ENCODE data around the gene ZNF618. TPM values are rescaled to one million over a fixed set of nuclear protein-coding genes. Genes with fewer than 3 reads are reported as not detected.

The ZNF618 gene
- polyA plus RNA-seq, 1 donor (not counting 4 experiments of a cell fraction or from before 2014, with no cell fraction given): 2.5 TPM

DNA sequence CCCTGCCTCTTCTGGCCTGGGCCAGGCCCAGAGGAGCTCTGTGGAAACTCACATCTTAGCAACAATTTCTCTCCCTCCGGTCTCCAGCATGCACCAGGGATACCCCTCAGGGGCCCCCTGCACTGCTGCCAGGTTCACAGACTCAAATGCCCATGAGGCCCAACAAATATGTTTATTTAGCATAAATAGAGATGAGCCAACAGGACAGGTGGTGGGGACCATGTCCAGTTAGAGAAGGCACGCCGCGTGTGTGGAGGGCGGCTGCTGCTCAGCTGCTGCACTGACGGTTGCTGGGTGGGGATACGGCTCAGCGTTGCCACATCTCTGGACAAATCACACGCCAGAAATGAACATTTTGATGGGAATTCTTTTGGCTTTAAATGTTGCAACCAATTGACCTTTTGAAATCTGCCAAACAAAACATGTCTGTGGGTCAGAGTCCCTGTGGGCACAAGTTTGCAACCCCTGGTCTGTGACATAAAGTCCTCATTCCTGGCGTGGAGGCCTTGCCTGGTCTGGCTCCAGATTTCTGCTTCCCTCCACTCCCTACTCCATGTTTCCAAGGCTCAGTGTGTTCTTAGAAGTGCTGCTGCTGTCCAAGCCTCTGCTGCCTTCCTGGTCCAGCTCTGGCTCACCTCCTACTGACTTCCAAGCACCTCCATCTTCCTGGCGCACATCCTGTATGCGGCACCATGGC is 113.1 kb downstream of the ZNF618 start:
- H3K4me2 ChIP-seq (ENCODE audit: control insufficient read depth, extremely low read depth, insufficient read depth, low read depth, low read length): no peak overlapping the region
- H3K79me2 ChIP-seq (ENCODE audit: control insufficient read depth, insufficient read depth, low read length): no peaks in the 10 kb centered on the region
- no peaks in the 10 kb centered on the region for H4K20me1 ChIP-seq (ENCODE audit: control insufficient read depth, extremely low read depth, insufficient read depth, low read length)
- peaks cover 4% of the 10 kb centered on the region for H3K9me1 ChIP-seq (ENCODE audit: control insufficient read depth, extremely low read depth, insufficient read depth, low read length)
- DNase-seq (ENCODE audit: low read depth, low spot score) (no peak), FAIRE-seq (no peak)
- no peaks in the 10 kb centered on the region for H3K4me1 ChIP-seq (ENCODE audit: control insufficient read depth, extremely low read depth, insufficient read depth, low read length)
- H3K9me3 ChIP-seq (ENCODE audit: control insufficient read depth, low read depth, low read length): no peaks in the 10 kb centered on the region
- no peak overlapping the region for H3K9ac ChIP-seq (ENCODE audit: control insufficient read depth, extremely low read depth, insufficient read depth, low read length)
- TF ChIP-seq, protein P1, sequence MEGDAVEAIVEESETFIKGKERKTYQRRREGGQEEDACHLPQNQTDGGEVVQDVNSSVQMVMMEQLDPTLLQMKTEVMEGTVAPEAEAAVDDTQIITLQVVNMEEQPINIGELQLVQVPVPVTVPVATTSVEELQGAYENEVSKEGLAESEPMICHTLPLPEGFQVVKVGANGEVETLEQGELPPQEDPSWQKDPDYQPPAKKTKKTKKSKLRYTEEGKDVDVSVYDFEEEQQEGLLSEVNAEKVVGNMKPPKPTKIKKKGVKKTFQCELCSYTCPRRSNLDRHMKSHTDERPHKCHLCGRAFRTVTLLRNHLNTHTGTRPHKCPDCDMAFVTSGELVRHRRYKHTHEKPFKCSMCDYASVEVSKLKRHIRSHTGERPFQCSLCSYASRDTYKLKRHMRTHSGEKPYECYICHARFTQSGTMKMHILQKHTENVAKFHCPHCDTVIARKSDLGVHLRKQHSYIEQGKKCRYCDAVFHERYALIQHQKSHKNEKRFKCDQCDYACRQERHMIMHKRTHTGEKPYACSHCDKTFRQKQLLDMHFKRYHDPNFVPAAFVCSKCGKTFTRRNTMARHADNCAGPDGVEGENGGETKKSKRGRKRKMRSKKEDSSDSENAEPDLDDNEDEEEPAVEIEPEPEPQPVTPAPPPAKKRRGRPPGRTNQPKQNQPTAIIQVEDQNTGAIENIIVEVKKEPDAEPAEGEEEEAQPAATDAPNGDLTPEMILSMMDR (optimal IDR thresholded peaks at IDR 0.05 in 1 of 3, IDR thresholded peaks at IDR 0.05 in 1 of 3, conservative IDR thresholded peaks at IDR 0.05 in 1 of 3; ENCODE audit: extremely low read depth in 1 of 3, insufficient read depth in 2 of 3, low read length in 3 of 3): no peak
- TF ChIP-seq EZH2 (IDR thresholded peaks at IDR 0.05; ENCODE audit: low read length): no peak
- no peak overlapping the region for H2AFZ ChIP-seq (ENCODE audit: control insufficient read depth, low read length)
- H3K4me3 ChIP-seq (ENCODE audit: control insufficient read depth in 2 of 3, extremely low read depth in 1 of 3, insufficient read depth in 2 of 3, low read depth in 1 of 3, low read length in 3 of 3): no peak overlapping the region
- no peak overlapping the region for H3K27ac ChIP-seq (ENCODE audit: control insufficient read depth, insufficient read depth, low read length)
- peaks cover 0 to 9% of the 10 kb centered on the region in 2 experiments for H3K36me3 ChIP-seq (ENCODE audit: control insufficient read depth in 2 of 2, extremely low read depth in 1 of 2, insufficient read depth in 2 of 2, low read length in 2 of 2)
- no peaks in the 10 kb centered on the region for H3K27me3 ChIP-seq (ENCODE audit: control insufficient read depth, extremely low read depth, insufficient read depth, low read length)
- dilution Hi-C loops (cut with MboI; ENCODE audit: extremely low pct_ligation_motif_present, low sequenced_read_pairs): no loop called here

DNA sequence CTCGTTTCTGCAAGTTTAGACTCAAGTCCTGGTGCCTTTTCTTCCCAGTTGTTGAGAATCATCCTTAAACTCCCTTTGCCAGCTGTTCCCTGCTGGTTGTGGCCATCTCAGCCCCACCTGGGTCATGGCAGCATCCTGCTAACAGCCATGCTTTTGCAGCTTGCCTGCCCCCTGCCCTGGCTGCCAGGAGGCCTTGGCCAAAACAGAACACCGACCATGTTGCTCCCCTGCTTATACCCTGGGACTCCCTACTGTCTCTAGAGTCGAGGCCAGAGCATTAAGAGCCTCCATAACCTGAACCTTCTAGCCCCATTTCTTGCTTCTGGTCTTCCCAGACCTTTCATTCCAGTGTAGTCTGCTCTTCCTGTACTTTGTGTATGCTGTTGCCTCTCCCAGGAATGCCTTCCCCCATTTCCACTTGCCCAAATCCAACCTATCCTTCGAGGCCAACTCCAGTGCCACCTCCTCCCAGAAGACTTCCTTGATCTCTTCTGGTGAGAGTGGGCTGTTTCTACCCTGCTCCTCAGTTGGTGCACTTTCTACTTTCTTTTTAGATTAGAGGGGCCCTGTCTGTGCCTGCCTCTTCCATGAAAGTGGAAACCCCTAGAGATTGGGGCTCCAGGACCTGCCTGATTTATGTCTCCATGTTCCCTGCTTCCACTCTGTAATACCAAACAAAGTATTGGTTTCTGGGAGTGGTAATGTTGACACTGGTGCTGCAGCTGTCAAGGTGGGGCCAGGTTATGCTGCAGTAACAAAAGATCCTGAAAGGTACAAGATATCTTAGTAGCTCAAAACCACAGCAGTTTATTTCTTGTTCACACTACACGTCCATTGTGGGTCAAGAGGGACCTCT is 113.8 kb downstream of the ZNF618 start:
- no peak for DNase-seq (ENCODE audit: low read depth, low spot score)
- H2AFZ ChIP-seq (ENCODE audit: control insufficient read depth, low read length): no peak overlapping the region
- TF ChIP-seq, protein P1 (optimal IDR thresholded peaks at IDR 0.05 in 1 of 3, IDR thresholded peaks at IDR 0.05 in 1 of 3, conservative IDR thresholded peaks at IDR 0.05 in 1 of 3; ENCODE audit: extremely low read depth in 1 of 3, insufficient read depth in 2 of 3, low read length in 3 of 3): no peak
- TF ChIP-seq EZH2 (IDR thresholded peaks at IDR 0.05; ENCODE audit: low read length): no peak
- no peak overlapping the region for H3K4me3 ChIP-seq (ENCODE audit: control insufficient read depth in 2 of 3, extremely low read depth in 1 of 3, insufficient read depth in 2 of 3, low read depth in 1 of 3, low read length in 3 of 3)
- peaks cover 4% of the 10 kb centered on the region for H3K9me1 ChIP-seq (ENCODE audit: control insufficient read depth, extremely low read depth, insufficient read depth, low read length)
- H4K20me1 ChIP-seq (ENCODE audit: control insufficient read depth, extremely low read depth, insufficient read depth, low read length): no peaks in the 10 kb centered on the region
- H3K27me3 ChIP-seq (ENCODE audit: control insufficient read depth, extremely low read depth, insufficient read depth, low read length): no peaks in the 10 kb centered on the region
- dilution Hi-C loops (cut with MboI; ENCODE audit: extremely low pct_ligation_motif_present, low sequenced_read_pairs): no loop called here
- H3K4me1 ChIP-seq (ENCODE audit: control insufficient read depth, extremely low read depth, insufficient read depth, low read length): no peaks in the 10 kb centered on the region
- FAIRE-seq: no peak
- no peaks in the 10 kb centered on the region for H3K9me3 ChIP-seq (ENCODE audit: control insufficient read depth, low read depth, low read length)
- peaks cover 0 to 9% of the 10 kb centered on the region in 2 experiments for H3K36me3 ChIP-seq (ENCODE audit: control insufficient read depth in 2 of 2, extremely low read depth in 1 of 2, insufficient read depth in 2 of 2, low read length in 2 of 2)
- H3K27ac ChIP-seq (ENCODE audit: control insufficient read depth, insufficient read depth, low read length): no peak overlapping the region
- no peak overlapping the region for H3K9ac ChIP-seq (ENCODE audit: control insufficient read depth, extremely low read depth, insufficient read depth, low read length)
- no peak overlapping the region for H3K4me2 ChIP-seq (ENCODE audit: control insufficient read depth, extremely low read depth, insufficient read depth, low read depth, low read length)
- H3K79me2 ChIP-seq (ENCODE audit: control insufficient read depth, insufficient read depth, low read length): no peaks in the 10 kb centered on the region
